GM23338 (cell line): Measurements from ENCODE around the gene SLC13A4. TPM values are rescaled to one million over a fixed set of nuclear protein-coding genes. Genes with fewer than 3 reads are reported as not detected.

Experiments used
- ATAC-seq: fragments of 200-7000 bp; cut with Tn5 transposase; 3 replicates; pipeline ENCODE4 v1.9.1; 2020
- DNase-seq: peaks from one replicate; pipeline ENCODE4 v3.0.0-alpha.2; 2015; ENCODE audit warnings: low spot score
- H2AFZ ChIP-seq: fragments of 200-600 bp; sonication (generic); 2 replicates; pipeline ENCODE4 v1.8.0; 2016; ENCODE audit warnings: antibody characterized with exemption, mild to moderate bottlenecking, moderate library complexity
- H3F3A ChIP-seq: fragments of 200-600 bp; sonication (generic); replicated peaks from 2 replicates; pipeline ENCODE4 v1.8.0; 2017; ENCODE audit warnings: antibody characterized with exemption, mixed run types, low read depth
- H3K27ac ChIP-seq: fragments of 200-600 bp; sonication (generic); 2 replicates; pipeline ENCODE4 v1.6.1; 2016; ENCODE audit warnings: low read depth
- H3K27me3 ChIP-seq: fragments of 200-600 bp; sonication (generic); 2 replicates; pipeline ENCODE4 v1.8.0; 2016; ENCODE audit warnings: mild to moderate bottlenecking, mixed run types, moderate library complexity; ENCODE audit not compliant: insufficient read depth
- H3K36me3 ChIP-seq: fragments of 200-600 bp; sonication (generic); 2 replicates; pipeline ENCODE4 v1.8.0; 2016; ENCODE audit warnings: mild to moderate bottlenecking; ENCODE audit not compliant: insufficient read depth
- H3K4me1 ChIP-seq: fragments of 200-600 bp; sonication (generic); 2 replicates; pipeline ENCODE4 v1.8.0; 2016; ENCODE audit warnings: mild to moderate bottlenecking, moderate library complexity; ENCODE audit not compliant: insufficient read depth
- H3K4me2 ChIP-seq: fragments of 200-600 bp; sonication (generic); 2 replicates; pipeline ENCODE4 v1.7.1; 2017; ENCODE audit warnings: mixed run types
- H3K4me3 ChIP-seq: fragments of 200-600 bp; sonication (generic); 2 replicates; pipeline ENCODE4 v1.6.1; 2016; ENCODE audit warnings: mixed run types
- H3K79me2 ChIP-seq: fragments of 200-600 bp; sonication (generic); replicated peaks from 2 replicates; pipeline ENCODE4 v1.8.0; 2017; ENCODE audit warnings: mild to moderate bottlenecking; ENCODE audit not compliant: insufficient read depth
- H3K9me2 ChIP-seq: fragments of 200-600 bp; sonication (generic); 2 replicates; pipeline ENCODE4 v1.8.0; 2017; ENCODE audit not compliant: insufficient read depth
- H4K20me1 ChIP-seq: fragments of 200-600 bp; sonication (generic); replicated peaks from 2 replicates; pipeline ENCODE4 v1.8.0; 2017; ENCODE audit warnings: mild to moderate bottlenecking; ENCODE audit not compliant: insufficient read depth
- H3K27ac Mint-ChIP-seq: 2 replicates; pipeline ENCODE4 v1.8.0; 2020; ENCODE audit warnings: inconsistent platforms, mild to moderate bottlenecking, moderate library complexity, mixed read lengths
- H3K27me3 Mint-ChIP-seq: 3 replicates; pipeline ENCODE4 v1.8.0; 2022; ENCODE audit warnings: low read depth, mild to moderate bottlenecking, moderate library complexity, mixed read lengths, inconsistent platforms; ENCODE audit not compliant: insufficient read depth, poor library complexity
- H3K36me3 Mint-ChIP-seq: 3 replicates; pipeline ENCODE4 v1.8.0; 2021; ENCODE audit warnings: low read depth, mild to moderate bottlenecking, inconsistent platforms, moderate library complexity, mixed read lengths
- H3K4me1 Mint-ChIP-seq: 3 replicates; pipeline ENCODE4 v1.8.0; 2020; ENCODE audit warnings: mild to moderate bottlenecking, inconsistent platforms, mixed read lengths
- H3K4me3 Mint-ChIP-seq: 3 replicates; pipeline ENCODE4 v1.8.0; 2021; ENCODE audit warnings: moderate library complexity, mild to moderate bottlenecking, inconsistent platforms, mixed read lengths
- H3K9me3 Mint-ChIP-seq: 3 replicates; pipeline ENCODE4 v1.8.0; 2020; ENCODE audit warnings: moderate library complexity, mild to moderate bottlenecking, inconsistent platforms, mixed read lengths
- CREB1 ChIP-seq: fragments of 250-450 bp; sonication (Bioruptor Pico); IDR thresholded peaks from 2 replicates; pipeline ENCODE4 v1.5.0; 2020; ENCODE audit warnings: low read depth, mild to moderate bottlenecking, moderate library complexity
- EZH2 ChIP-seq: fragments of 200-600 bp; sonication (generic); IDR thresholded peaks from one replicate; pipeline ENCODE4 v1.8.0; 2017; ENCODE audit warnings: antibody characterized with exemption, mild to moderate bottlenecking, low read depth; ENCODE audit not compliant: unreplicated experiment
- EZH2phosphoT487 ChIP-seq: fragments of 200-600 bp; sonication (generic); IDR thresholded peaks from one replicate; pipeline ENCODE4 v1.8.1; 2018; ENCODE audit warnings: antibody characterized with exemption; ENCODE audit not compliant: unreplicated experiment
- JUNB ChIP-seq: IDR thresholded peaks from one replicate; pipeline ENCODE4 v1.6.1; 2016; ENCODE audit warnings: antibody characterized with exemption; ENCODE audit not compliant: unreplicated experiment
- NANOG ChIP-seq: IDR thresholded peaks from 2 replicates; pipeline ENCODE4 v1.6.1; 2016; ENCODE audit warnings: antibody characterized with exemption, borderline replicate concordance
- POLR2AphosphoS5 ChIP-seq: IDR thresholded peaks from 2 replicates; pipeline ENCODE4 v1.6.1; 2016; ENCODE audit warnings: antibody characterized with exemption, low read depth
- STAT1 ChIP-seq: IDR thresholded peaks from one replicate; pipeline ENCODE4 v1.6.1; 2016; ENCODE audit warnings: antibody characterized with exemption; ENCODE audit not compliant: unreplicated experiment
- ZNF114 ChIP-seq: fragments of 250-450 bp; sonication (Bioruptor Pico); IDR thresholded peaks from 2 replicates; pipeline ENCODE4 v1.5.0; 2020; ENCODE audit warnings: mild to moderate bottlenecking, moderate library complexity
- ZNF331 ChIP-seq: fragments of 250-450 bp; sonication (Bioruptor Pico); IDR thresholded peaks from 2 replicates; pipeline ENCODE4 v1.5.0; 2020; ENCODE audit warnings: low read depth, mild to moderate bottlenecking, moderate library complexity
- polyA plus RNA-seq: library from polyadenylated mRNA; unstranded; fragments of >200 nt; fragmentation: Nextera tagmentation; extraction: Ambion mirVana; gene quantifications from 2 replicates; pipeline ENCODE4 v1.2.1, GENCODE V29; 2016
- total RNA-seq: library from RNA; depleted of rRNA; stranded (reverse); fragments of >200 nt; shearing (Covaris generic); gene quantifications from 2 replicates; pipeline ENCODE4 v1.2.3, GENCODE V29; 2014
- TF ChIP-seq, protein P1 (sequence below): fragments of 250-450 bp; sonication (Bioruptor Pico); IDR thresholded peaks from 2 replicates; pipeline ENCODE4 v1.5.0; 2020; ENCODE audit warnings: mild to moderate bottlenecking, moderate library complexity
- TF ChIP-seq, protein P2 (sequence below), 2 experiments: fragments of 200-600 bp in 1 of 2; sonication (generic) in 1 of 2; conservative IDR thresholded peaks; 2 replicates each; pipeline versions ENCODE4 v1.5.1 to v1.6.1; 2016 to 2017; ENCODE audit warnings: antibody characterized with exemption in 2 of 2, low read depth in 2 of 2, mild to moderate bottlenecking in 2 of 2, moderate library complexity in 1 of 2
- TF ChIP-seq, protein P3 (sequence below): IDR thresholded peaks from 2 replicates; pipeline ENCODE4 v1.6.1; 2016; ENCODE audit warnings: antibody characterized with exemption
- TF ChIP-seq, protein P4 (sequence below): IDR thresholded peaks from one replicate; pipeline ENCODE4 v1.6.1; 2018; ENCODE audit warnings: antibody characterized with exemption; ENCODE audit not compliant: unreplicated experiment

The SLC13A4 gene
- total and polyA plus RNA-seq, 2 experiments from 2014 or later: 1.7 to 2.3 TPM

DNA sequence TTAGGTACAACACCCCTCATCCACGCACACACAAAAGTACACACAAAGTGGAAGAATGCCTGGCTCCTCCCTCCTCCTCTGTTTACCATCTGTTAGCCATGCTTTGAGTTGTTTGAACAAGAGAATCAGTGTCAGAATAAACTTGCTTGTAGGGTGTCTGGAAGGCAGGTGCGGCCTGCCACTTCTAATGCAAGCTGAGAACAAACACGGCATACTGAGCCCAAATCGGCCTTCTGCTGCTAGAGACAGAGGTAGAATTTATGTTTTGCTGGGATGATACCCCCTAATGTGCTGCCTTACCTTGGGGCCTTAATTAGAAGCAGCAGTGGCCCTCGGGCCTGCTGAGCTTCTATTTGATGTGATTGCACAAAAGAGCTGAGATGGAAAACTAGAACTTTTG lies 45.5 kb upstream of the SLC13A4 start:
- Histone ChIP-seq H3K4me1 (no peaks in the 10 kb centered on the region), H3K4me2 (no peak overlapping the region), H2AFZ (0 out of 2 replicates have a peak overlapping the region, but pooled peaks have one; percentile 0), H3K27ac (no peak overlapping the region), H3F3A (no peaks in the 10 kb centered on the region), H3K4me3 (no peak overlapping the region), H4K20me1 (no peaks in the 10 kb centered on the region), H3K27me3 (no peaks in the 10 kb centered on the region), H3K79me2 (no peaks in the 10 kb centered on the region), H3K36me3 (no peaks in the 10 kb centered on the region), H3K9me2 (no peaks in the 10 kb centered on the region; the same call in 1 of the 2 replicates)
- Mint-ChIP-seq H3K27me3 (peaks cover 7% of the 10 kb centered on the region), H3K4me1 (peaks cover 22% of the 10 kb centered on the region), H3K36me3 (no peaks in the 10 kb centered on the region; the same call in 2 of the 3 replicates), H3K4me3 (no peak overlapping the region), H3K27ac (no peak overlapping the region), H3K9me3 (peaks cover 11% of the 10 kb centered on the region)
- TF ChIP-seq, protein P1, sequence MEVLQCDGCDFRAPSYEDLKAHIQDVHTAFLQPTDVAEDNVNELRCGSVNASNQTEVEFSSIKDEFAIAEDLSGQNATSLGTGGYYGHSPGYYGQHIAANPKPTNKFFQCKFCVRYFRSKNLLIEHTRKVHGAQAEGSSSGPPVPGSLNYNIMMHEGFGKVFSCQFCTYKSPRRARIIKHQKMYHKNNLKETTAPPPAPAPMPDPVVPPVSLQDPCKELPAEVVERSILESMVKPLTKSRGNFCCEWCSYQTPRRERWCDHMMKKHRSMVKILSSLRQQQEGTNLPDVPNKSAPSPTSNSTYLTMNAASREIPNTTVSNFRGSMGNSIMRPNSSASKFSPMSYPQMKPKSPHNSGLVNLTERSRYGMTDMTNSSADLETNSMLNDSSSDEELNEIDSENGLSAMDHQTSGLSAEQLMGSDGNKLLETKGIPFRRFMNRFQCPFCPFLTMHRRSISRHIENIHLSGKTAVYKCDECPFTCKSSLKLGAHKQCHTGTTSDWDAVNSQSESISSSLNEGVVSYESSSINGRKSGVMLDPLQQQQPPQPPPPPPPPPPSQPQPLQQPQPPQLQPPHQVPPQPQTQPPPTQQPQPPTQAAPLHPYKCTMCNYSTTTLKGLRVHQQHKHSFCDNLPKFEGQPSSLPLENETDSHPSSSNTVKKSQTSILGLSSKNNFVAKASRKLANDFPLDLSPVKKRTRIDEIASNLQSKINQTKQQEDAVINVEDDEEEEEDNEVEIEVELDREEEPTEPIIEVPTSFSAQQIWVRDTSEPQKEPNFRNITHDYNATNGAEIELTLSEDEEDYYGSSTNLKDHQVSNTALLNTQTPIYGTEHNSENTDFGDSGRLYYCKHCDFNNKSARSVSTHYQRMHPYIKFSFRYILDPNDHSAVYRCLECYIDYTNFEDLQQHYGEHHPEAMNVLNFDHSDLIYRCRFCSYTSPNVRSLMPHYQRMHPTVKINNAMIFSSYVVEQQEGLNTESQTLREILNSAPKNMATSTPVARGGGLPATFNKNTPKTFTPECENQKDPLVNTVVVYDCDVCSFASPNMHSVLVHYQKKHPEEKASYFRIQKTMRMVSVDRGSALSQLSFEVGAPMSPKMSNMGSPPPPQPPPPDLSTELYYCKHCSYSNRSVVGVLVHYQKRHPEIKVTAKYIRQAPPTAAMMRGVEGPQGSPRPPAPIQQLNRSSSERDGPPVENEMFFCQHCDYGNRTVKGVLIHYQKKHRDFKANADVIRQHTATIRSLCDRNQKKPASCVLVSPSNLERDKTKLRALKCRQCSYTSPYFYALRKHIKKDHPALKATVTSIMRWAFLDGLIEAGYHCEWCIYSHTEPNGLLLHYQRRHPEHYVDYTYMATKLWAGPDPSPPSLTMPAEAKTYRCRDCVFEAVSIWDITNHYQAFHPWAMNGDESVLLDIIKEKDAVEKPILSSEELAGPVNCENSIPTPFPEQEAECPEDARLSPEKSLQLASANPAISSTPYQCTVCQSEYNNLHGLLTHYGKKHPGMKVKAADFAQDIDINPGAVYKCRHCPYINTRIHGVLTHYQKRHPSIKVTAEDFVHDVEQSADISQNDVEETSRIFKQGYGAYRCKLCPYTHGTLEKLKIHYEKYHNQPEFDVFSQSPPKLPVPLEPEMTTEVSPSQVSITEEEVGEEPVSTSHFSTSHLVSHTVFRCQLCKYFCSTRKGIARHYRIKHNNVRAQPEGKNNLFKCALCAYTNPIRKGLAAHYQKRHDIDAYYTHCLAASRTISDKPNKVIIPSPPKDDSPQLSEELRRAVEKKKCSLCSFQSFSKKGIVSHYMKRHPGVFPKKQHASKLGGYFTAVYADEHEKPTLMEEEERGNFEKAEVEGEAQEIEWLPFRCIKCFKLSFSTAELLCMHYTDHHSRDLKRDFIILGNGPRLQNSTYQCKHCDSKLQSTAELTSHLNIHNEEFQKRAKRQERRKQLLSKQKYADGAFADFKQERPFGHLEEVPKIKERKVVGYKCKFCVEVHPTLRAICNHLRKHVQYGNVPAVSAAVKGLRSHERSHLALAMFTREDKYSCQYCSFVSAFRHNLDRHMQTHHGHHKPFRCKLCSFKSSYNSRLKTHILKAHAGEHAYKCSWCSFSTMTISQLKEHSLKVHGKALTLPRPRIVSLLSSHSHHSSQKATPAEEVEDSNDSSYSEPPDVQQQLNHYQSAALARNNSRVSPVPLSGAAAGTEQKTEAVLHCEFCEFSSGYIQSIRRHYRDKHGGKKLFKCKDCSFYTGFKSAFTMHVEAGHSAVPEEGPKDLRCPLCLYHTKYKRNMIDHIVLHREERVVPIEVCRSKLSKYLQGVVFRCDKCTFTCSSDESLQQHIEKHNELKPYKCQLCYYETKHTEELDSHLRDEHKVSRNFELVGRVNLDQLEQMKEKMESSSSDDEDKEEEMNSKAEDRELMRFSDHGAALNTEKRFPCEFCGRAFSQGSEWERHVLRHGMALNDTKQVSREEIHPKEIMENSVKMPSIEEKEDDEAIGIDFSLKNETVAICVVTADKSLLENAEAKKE (CRISPR knock-in tag): no peak
- no peak for TF ChIP-seq EZH2
- TF ChIP-seq, protein P2, sequence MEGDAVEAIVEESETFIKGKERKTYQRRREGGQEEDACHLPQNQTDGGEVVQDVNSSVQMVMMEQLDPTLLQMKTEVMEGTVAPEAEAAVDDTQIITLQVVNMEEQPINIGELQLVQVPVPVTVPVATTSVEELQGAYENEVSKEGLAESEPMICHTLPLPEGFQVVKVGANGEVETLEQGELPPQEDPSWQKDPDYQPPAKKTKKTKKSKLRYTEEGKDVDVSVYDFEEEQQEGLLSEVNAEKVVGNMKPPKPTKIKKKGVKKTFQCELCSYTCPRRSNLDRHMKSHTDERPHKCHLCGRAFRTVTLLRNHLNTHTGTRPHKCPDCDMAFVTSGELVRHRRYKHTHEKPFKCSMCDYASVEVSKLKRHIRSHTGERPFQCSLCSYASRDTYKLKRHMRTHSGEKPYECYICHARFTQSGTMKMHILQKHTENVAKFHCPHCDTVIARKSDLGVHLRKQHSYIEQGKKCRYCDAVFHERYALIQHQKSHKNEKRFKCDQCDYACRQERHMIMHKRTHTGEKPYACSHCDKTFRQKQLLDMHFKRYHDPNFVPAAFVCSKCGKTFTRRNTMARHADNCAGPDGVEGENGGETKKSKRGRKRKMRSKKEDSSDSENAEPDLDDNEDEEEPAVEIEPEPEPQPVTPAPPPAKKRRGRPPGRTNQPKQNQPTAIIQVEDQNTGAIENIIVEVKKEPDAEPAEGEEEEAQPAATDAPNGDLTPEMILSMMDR (conservative IDR thresholded peaks at IDR 0.05; ENCODE audit: low read depth in 2 of 2): no peak
- no peak for TF ChIP-seq STAT1
- TF ChIP-seq POLR2AphosphoS5: no peak
- no peak for TF ChIP-seq ZNF331
- no peak for TF ChIP-seq EZH2phosphoT487
- TF ChIP-seq, protein P3, sequence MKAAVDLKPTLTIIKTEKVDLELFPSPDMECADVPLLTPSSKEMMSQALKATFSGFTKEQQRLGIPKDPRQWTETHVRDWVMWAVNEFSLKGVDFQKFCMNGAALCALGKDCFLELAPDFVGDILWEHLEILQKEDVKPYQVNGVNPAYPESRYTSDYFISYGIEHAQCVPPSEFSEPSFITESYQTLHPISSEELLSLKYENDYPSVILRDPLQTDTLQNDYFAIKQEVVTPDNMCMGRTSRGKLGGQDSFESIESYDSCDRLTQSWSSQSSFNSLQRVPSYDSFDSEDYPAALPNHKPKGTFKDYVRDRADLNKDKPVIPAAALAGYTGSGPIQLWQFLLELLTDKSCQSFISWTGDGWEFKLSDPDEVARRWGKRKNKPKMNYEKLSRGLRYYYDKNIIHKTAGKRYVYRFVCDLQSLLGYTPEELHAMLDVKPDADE: no peak
- no peak for TF ChIP-seq ZNF114
- no peak for TF ChIP-seq JUNB
- no peak for TF ChIP-seq CREB1
- TF ChIP-seq NANOG: no peak
- TF ChIP-seq, protein P4, sequence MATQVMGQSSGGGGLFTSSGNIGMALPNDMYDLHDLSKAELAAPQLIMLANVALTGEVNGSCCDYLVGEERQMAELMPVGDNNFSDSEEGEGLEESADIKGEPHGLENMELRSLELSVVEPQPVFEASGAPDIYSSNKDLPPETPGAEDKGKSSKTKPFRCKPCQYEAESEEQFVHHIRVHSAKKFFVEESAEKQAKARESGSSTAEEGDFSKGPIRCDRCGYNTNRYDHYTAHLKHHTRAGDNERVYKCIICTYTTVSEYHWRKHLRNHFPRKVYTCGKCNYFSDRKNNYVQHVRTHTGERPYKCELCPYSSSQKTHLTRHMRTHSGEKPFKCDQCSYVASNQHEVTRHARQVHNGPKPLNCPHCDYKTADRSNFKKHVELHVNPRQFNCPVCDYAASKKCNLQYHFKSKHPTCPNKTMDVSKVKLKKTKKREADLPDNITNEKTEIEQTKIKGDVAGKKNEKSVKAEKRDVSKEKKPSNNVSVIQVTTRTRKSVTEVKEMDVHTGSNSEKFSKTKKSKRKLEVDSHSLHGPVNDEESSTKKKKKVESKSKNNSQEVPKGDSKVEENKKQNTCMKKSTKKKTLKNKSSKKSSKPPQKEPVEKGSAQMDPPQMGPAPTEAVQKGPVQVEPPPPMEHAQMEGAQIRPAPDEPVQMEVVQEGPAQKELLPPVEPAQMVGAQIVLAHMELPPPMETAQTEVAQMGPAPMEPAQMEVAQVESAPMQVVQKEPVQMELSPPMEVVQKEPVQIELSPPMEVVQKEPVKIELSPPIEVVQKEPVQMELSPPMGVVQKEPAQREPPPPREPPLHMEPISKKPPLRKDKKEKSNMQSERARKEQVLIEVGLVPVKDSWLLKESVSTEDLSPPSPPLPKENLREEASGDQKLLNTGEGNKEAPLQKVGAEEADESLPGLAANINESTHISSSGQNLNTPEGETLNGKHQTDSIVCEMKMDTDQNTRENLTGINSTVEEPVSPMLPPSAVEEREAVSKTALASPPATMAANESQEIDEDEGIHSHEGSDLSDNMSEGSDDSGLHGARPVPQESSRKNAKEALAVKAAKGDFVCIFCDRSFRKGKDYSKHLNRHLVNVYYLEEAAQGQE: no peak
- no peak for DNase-seq
- ATAC-seq: peak; percentile 75
